Hematopoietic multipotent progenitor cell treated with erythropoietin and hydrocortisone succinate and interleukin-3 and kit ligand, for 15 days (in vitro differentiated cells): ENCODE results near the gene RGS19.
"Not testable (repeated sequence)": the region's sequence is repeated elsewhere in the genome, so short reads cannot be mapped to it uniquely, and the experiment has no call there.

Experiments
- DNase-seq: peaks from one replicate; pipeline ENCODE4 v3.0.0-alpha.2; 2015; ENCODE audit warnings: low spot score

Gene RGS19

GRCh38 chr20:64092258-64093012 lies 13.1 kb upstream of the RGS19 start:
- no peak for DNase-seq

GRCh38 chr20:64091770-64092169 lies 12.5 kb upstream of the RGS19 start:
- no peak for DNase-seq

- no peak for DNase-seq
Observed at GRCh38 chr20:64091340-64091739, 12.0 kb upstream of the RGS19 start.

GRCh38 chr20:64090165-64090564 lies 10.8 kb upstream of the RGS19 start:
- DNase-seq, result no peak

GRCh38 chr20:64088586-64088985 lies 9.3 kb upstream of the RGS19 start:
- not testable (repeated sequence) for DNase-seq

- DNase-seq, result not testable (repeated sequence)
Observed at GRCh38 chr20:64087226-64087825, 8.0 kb upstream of the RGS19 start.

GRCh38 chr20:64086801-64087200 lies 7.5 kb upstream of the RGS19 start:
- no peak for DNase-seq

GRCh38 chr20:64084685-64085152 lies 5.4 kb upstream of the RGS19 start:
- DNase-seq, result no peak

GRCh38 chr20:64083804-64084684 lies 4.7 kb upstream of the RGS19 start, which contains the start of gene LKAAEAR1:
LKAAEAR1 (minus strand) TSS chr20:64084398; CDS start chr20:64084219, 179 bp downstream.
- no peak for DNase-seq

GRCh38 chr20:64083378-64083803 lies 4.1 kb upstream of the RGS19 start:
- no peak for DNase-seq

- DNase-seq, result no peak
Observed at GRCh38 chr20:64082820-64083377, 3.6 kb upstream of the RGS19 start.

- no peak for DNase-seq
Observed at GRCh38 chr20:64082126-64082731, 2.9 kb upstream of the RGS19 start.

- no peak for DNase-seq
Observed at GRCh38 chr20:64081624-64081964, 2.3 kb upstream of the RGS19 start.

GRCh38 chr20:64080813-64081623 lies 1.7 kb upstream of the RGS19 start:
- DNase-seq, result no peak

- DNase-seq, result no peak
Observed at GRCh38 chr20:64080013-64080812, 895 bp upstream of the RGS19 start, which contains the start of gene OPRL1. OPRL1 (plus strand) TSS chr20:64080082; CDS start chr20:64092721, 12,639 bp downstream.

GRCh38 chr20:64078934-64079272 lies 415 bp downstream of the RGS19 start:
- no peak for DNase-seq

GRCh38 chr20:64077876-64078551 lies 1.3 kb downstream of the RGS19 start:
- no peak for DNase-seq

GRCh38 chr20:64077541-64077875 lies 1.8 kb downstream of the RGS19 start:
- no peak for DNase-seq

- DNase-seq, result no peak
Observed at GRCh38 chr20:64077094-64077493, 2.2 kb downstream of the RGS19 start.
